ENCODE data around the gene EPB41L4B. TPM values are rescaled to one million over a fixed set of nuclear protein-coding genes. Genes with fewer than 3 reads are reported as not detected.

Gene EPB41L4B
- total and polyA plus RNA-seq, 2 of the 4 experiments (the other 2 are of a cell fraction): 0.36 to 0.54 TPM

- ChIA-PET POLR2A (ENCODE audit: unreplicated experiment) (no interaction called here), CTCF (no interaction called here)
- no peak overlapping the region for H2AFZ ChIP-seq (replicated peaks; ENCODE audit: low read length, poor library complexity)
- H3K9ac ChIP-seq (ENCODE audit: low read depth, low read length): no peak overlapping the region
- no peak overlapping the region for H3K4ac ChIP-seq (ENCODE audit: low read depth, low read length)
- no peak overlapping the region for H2BK120ac ChIP-seq (ENCODE audit: low read depth, low read length)
- no peak overlapping the region for H2AK9ac ChIP-seq (replicated peaks; ENCODE audit: low read depth, low read length, poor library complexity)
- no peaks in the 10 kb centered on the region for H3K79me1 ChIP-seq (ENCODE audit: low read depth in 1 of 2, low read length in 2 of 2)
- in situ Hi-C loops (cut with MboI; ENCODE audit: low sequenced_read_pairs): no loop called here
- no TSS peak for BruUV-seq (replicated peaks)
- WGBS, 2 experiments (ENCODE audit: extremely low coverage in 2 of 2, insufficient read length in 1 of 2): no CpG with 5 or more reads among the region's 4 CpGs
- H4K91ac ChIP-seq (ENCODE audit: insufficient read depth, low read depth, low read length): no peak overlapping the region
- no peak overlapping the region for H3K4me3 ChIP-seq (ENCODE audit: insufficient read depth, low read depth, low read length)
- no peak overlapping the region for H3K14ac ChIP-seq (replicated peaks; ENCODE audit: low read depth, low read length)
- H3K56ac ChIP-seq (ENCODE audit: extremely low read depth, insufficient read depth, low read length): no peak overlapping the region
- no peak overlapping the region for H4K8ac ChIP-seq (ENCODE audit: low read depth in 2 of 2, low read length in 2 of 2)
- dilution Hi-C loops (cut with HindIII; ENCODE audit: low sequenced_read_pairs, unreplicated experiment): no loop called here
- H3K23ac ChIP-seq (ENCODE audit: low read depth, low read length): no peak overlapping the region
- H3K27ac ChIP-seq (ENCODE audit: insufficient read depth, low read length): no peak overlapping the region
- no peak overlapping the region for H4K5ac ChIP-seq (ENCODE audit: low read depth, low read length)
- no peak overlapping the region for H2BK5ac ChIP-seq (ENCODE audit: low read depth, low read length, poor library complexity, severe bottlenecking)
- DNase-seq (no peak), ATAC-seq (ENCODE audit: low read depth) (no peak)
- no peaks in the 10 kb centered on the region for H3K9me1 ChIP-seq (ENCODE audit: insufficient read depth, low read length)
- H3K36me3 ChIP-seq (ENCODE audit: control insufficient read depth, insufficient read depth, low read length): no peaks in the 10 kb centered on the region
- no peak overlapping the region for H2AK5ac ChIP-seq (ENCODE audit: low read depth, low read length)
- H3K27me3 ChIP-seq (ENCODE audit: control insufficient read depth, insufficient read depth, low read length): peaks cover 16% of the 10 kb centered on the region
- H4K20me1 ChIP-seq (ENCODE audit: insufficient read depth, low read length): no peaks in the 10 kb centered on the region
- H2BK20ac ChIP-seq (ENCODE audit: low read depth, low read length): no peak overlapping the region
- H3K9me3 ChIP-seq (ENCODE audit: control insufficient read depth, insufficient read depth, low read length): peaks cover 7% of the 10 kb centered on the region
- no peak overlapping the region for H2BK15ac ChIP-seq (ENCODE audit: low read depth, low read length)
- intact Hi-C loops (cut with micrococcal nuclease): no loop called here
- H3K4me1 ChIP-seq (ENCODE audit: control insufficient read depth, insufficient read depth, low read length): no peaks in the 10 kb centered on the region
- TF ChIP-seq USF2 (IDR thresholded peaks at IDR 0.05; ENCODE audit: low read depth, low read length): no peak
- TF ChIP-seq FOS (IDR thresholded peaks at IDR 0.05; ENCODE audit: low read depth, low read length): no peak
- no peak for TF ChIP-seq NFE2L2 (IDR thresholded peaks at IDR 0.05; ENCODE audit: low read depth, low read length)
- TF ChIP-seq RCOR1 (IDR thresholded peaks at IDR 0.05; ENCODE audit: insufficient replicate concordance, low read length): no peak
- no peak for TF ChIP-seq MAFK (IDR thresholded peaks at IDR 0.05; ENCODE audit: low read depth, low read length)
- TF ChIP-seq RFX5 (IDR thresholded peaks at IDR 0.05; ENCODE audit: low read depth, low read length): no peak
- no peak for TF ChIP-seq POLR2A (IDR thresholded peaks at IDR 0.05; ENCODE audit: low read depth, low read length)
- TF ChIP-seq CEBPB (IDR thresholded peaks at IDR 0.05; ENCODE audit: low read depth, low read length): no peak
- TF ChIP-seq CTCF (conservative IDR thresholded peaks at IDR 0.05; ENCODE audit: low read depth, low read length): no peak
- TF ChIP-seq CHD1 (IDR thresholded peaks at IDR 0.05; ENCODE audit: low read depth, low read length): no peak
- TF ChIP-seq BHLHE40 (IDR thresholded peaks at IDR 0.05; ENCODE audit: low read depth, low read length): no peak
- TF ChIP-seq ELK1 (IDR thresholded peaks at IDR 0.05; ENCODE audit: borderline replicate concordance, low read depth, low read length): no peak
- no peak for TF ChIP-seq RAD21 (IDR thresholded peaks at IDR 0.05; ENCODE audit: low read length)
- TF ChIP-seq MAZ (IDR thresholded peaks at IDR 0.05; ENCODE audit: borderline replicate concordance, low read depth, low read length): no peak
- TF ChIP-seq MXI1 (IDR thresholded peaks at IDR 0.05; ENCODE audit: borderline replicate concordance, low read depth, low read length): no peak
- no peak for TF ChIP-seq SMC3 (IDR thresholded peaks at IDR 0.05; ENCODE audit: low read depth, low read length)
- no peak overlapping the region for H3K18ac ChIP-seq (ENCODE audit: low read depth, low read length)
- no peak overlapping the region for H3K4me2 ChIP-seq (ENCODE audit: low read depth, low read length)
These were observed 171.1 kb downstream of the EPB41L4B start for GRCh38 chr9:109149722-109150121.

All from IMR-90 (cell line).